GM19395 (cell line): ENCODE results near the gene COL20A1.

Source experiments
- ATAC-seq: cut with Tn5 transposase; IDR thresholded peaks from one replicate; pipeline ENCODE4 v1.9.1; 2021; ENCODE audit warnings: mild to moderate bottlenecking, moderate library complexity; ENCODE audit not compliant: unreplicated experiment

The COL20A1 gene

DNA sequence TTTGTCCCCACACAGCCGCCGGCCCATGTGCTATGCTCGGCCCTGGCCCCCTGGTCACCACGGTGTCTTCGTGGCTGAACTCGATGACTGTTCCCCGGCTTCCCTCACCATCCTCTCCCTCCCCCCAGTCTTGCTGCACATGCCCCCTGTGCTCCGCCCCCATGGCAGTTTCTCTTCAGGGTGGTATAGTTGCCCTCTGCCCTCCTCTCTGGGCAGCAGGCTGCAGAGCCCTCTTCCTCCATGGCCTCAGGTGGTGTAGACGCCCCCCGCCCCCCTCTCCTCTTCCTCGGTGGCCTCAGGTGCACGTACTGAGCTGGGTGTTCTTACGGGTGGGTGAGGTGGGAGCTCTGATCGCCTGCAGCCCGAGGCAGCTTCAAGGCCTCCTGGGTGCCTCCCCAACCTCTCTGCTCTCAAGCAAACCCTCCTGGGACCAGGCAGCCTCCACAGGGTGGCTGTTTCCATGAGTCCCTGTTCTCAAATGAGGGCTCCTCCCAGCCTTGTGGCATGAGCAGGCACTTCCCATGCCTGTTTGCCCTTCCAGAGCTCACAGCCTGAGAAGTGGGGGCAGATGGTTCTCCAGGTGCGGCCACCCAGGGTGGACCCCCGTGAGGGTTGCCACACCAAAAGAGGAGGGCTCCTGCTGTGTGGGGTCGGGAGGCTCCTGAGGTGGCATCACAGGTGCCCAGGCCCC, 24.8 kb downstream of the COL20A1 start:
- no peak for ATAC-seq

- ATAC-seq, result no peak
These were observed 25.6 kb downstream of the COL20A1 start for GRCh38 chr20:63318391-63319163.

DNA sequence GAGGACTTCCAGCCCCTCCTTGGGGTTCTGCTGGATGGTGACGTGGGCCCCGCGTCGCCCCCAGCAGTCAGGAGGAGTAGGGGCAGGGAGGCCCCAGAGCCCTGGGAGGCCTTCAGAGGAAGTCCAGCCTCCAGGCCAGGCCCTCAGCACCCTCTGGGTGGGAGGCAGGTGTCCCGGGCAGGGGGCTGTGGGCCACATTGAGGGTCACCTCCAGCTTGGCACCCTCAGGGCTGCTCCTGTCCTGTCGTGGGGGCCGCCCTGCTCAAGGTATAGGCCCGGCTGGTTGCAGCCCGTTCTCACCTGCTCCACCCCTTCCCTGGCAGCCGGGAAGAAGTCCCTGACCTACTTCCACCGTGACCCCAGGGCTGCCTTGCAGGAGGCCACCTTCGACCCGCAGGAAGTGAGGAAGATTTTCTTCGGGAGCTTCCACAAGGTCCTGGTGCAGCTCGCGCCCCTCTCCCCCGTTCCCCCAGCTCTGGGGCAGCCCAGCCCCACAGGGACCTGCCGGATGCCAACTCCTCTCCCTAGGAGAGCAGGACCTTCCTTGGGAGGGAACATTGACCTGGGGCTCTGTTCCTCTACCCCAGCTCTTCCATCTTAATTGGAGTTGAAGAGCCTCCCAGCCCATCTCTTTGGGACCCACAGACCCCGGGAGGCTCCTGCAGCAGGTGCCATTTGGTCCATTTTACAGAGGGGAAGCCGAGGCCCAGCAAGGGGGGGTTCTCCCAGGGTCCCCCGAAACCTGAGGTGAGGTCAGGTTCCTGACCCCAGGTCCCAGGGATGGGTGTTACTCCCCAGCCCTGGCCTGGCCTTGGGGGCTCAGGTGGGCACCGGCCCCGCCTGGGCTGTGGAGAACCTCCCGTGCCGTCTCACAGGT, 26.4 kb downstream of the COL20A1 start:
- ATAC-seq, result no peak

DNA sequence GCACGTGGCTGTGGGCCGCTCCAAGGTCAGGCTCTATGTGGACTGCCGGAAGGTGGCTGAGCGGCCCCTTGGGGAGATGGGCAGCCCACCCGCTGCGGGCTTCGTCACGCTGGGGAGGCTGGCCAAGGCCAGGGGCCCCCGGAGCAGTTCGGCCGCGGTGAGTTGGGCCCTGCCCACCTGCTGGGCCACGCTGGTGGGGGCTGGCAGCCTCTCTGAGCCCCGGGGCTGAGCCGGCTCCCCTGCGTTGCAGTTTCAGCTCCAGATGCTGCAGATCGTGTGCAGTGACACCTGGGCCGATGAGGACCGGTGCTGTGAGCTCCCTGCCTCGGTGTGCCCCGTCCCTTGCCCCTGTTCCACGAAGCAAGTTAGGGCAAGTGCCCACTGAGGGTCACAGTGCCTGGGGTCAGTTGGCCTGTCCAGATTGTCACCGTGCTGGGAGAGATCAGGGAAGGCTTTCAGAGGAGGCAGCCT, 27.1 kb downstream of the COL20A1 start:
- ATAC-seq, result no peak

DNA sequence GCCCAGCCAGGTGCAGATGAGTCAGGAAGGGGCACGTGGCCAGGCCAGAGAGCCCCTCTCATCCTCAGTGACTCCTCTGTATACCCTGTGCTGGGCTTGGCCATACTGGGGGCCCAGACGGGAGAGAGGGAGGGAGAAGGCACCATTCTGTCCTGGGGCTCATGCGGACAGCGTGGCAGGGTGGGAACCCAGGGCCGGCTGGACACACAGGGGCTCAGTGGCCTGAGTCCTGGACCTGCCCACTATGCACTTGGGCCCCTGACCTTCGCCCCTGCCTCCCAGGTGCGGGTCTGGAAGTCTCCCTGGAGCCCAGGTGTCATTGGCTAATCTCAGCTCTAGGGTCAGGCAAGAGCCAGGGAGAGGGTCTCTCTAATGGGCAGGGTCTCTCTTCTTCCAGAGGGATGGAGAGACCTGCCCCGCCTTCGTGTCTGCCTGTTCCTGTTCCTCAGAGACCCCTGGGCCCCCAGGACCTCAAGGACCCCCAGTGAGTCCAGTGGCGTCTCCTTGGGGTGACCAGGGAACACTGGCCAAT, 27.7 kb downstream of the COL20A1 start:
- no peak for ATAC-seq

GRCh38 chr20:63321148-63321831, 28.3 kb downstream of the COL20A1 start:
- ATAC-seq, result no peak

- no peak for ATAC-seq
These were observed 29.4 kb downstream of the COL20A1 start for GRCh38 chr20:63322146-63322932.

GRCh38 chr20:63322933-63323273, 29.9 kb downstream of the COL20A1 start:
- ATAC-seq, result no peak

DNA sequence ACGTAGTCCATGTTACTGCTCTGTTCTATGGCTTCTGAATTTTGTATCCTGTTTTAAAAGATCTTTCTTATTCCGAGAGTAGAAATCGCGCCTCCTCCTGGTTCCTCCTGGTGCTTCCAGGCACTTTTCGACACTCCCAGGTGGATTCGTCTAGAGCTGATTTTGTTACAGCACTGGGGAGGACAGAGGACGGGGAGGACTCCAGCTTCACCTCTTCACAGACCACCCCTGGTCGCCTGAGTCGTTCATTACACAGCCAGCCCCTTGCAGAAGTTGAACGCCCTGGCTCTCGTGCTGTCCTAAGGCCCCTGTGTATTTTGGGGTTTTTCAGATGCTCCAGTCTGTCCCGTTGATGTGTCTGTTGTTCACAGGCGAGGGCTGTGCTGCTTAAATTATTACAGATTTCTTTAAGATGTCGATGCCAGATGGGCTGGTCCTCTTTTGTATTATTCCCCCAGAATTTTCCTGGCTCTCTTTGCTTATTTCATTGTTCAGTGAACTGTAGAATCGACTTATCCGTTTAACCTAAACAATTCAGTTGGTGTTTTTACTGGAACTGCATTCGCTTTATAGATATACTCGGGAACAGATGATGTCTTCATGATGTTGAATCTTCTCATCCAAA, 30.5 kb downstream of the COL20A1 start:
- no peak for ATAC-seq

GRCh38 chr20:63325021-63325471, 32.1 kb downstream of the COL20A1 start:
- no peak for ATAC-seq

DNA sequence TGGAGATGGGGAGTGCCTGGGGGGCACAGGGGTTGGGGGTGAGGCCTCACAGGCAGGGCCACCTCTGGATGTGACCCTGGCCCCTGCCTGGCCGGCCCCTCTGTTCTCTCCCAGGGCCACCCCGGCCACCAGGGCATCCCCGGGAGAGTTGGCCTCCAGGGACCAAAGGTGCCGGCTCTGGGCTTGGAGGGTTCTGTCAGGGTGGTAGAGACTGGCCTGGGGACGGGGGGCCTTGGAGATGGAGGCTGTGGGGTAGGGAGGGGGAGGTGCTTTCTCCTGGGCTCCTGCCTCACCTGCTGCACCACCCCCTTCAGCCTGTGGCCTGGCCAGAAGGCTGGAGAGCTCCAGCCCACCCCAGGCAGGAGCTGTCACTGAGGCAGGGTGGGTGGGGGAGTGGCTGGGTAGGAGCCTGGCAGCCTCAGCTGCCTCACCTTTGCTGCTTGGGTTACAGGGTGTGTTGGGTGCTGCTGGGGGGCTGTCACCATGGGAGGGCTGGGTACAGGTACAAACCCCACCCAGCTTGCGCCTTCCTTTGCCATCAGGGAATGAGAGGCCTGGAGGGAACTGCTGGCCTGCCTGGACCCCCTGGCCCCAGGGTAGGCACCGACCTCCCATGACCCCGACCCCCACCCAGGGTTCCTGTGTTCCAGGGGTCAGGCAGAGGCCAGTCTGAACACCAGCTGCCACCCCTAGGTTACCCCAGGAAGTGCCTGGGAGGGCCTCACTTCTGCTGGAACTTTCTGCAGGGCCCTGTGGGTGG, 32.7 kb downstream of the COL20A1 start:
- ATAC-seq, result no peak

- no peak for ATAC-seq
These were observed 33.6 kb downstream of the COL20A1 start for GRCh38 chr20:63326314-63327230.

- ATAC-seq, result no peak
These were observed 34.3 kb downstream of the COL20A1 start for GRCh38 chr20:63327231-63327745.

DNA sequence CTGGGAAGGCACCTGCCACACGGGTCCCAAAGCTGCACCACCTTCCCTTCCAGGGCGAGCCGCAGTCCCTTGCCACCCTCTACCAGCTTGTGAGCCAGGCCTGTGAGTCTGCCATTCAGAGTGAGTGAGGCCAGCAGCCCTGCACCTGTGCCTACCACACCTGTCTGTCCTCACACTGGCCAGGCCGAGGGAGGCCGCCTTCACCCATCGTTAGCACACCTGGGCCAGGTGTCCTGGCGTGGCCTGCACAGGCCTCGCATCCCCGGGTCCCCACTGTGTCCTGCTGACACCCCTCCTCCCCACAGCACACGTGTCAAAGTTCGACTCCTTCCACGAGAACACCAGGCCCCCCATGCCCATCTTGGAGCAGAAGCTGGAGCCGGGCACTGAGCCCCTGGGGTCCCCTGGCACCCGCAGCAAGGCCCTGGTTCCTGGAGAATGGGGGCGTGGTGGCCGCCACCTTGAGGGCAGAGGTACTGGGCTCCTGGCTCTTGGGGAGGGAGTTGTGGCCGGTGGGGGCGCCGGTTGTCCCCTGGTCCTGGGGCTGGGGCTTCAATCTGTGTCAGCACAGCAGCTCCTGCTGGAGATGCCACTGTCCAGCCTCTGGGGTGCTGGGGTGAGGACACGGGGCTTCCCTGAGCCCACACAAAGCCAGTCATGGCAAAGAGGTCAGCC, 35.2 kb downstream of the COL20A1 start:
- ATAC-seq, result no peak

DNA sequence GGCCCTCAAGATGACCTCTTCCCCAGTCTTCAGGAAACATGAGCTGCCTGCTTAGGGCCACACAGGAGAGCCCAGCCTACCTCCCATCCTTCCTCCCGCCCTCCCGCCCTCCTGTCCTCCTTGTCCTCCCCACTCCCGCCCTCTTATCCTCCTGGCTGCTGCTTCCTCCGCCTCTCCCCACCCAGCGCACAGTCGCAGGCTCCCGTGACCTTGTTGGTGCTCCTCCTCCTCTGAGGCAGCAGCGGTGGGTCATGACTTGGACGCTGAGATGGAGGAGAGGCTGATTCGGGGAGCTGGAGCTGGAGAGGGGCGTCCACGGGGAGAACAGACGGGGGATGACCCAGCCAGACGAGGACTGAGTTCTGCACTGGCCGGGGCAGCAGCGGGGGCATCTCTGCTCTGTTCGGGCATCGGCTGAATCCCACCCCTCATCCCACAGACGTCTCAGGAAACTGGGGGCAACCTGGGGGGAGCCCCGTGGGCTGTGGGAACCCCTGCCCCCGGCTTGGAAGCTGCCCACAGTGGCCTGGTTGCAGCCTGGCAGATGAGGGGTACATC, 35.8 kb downstream of the COL20A1 start:
- no peak for ATAC-seq

- no peak for ATAC-seq
These were observed 36.5 kb downstream of the COL20A1 start for GRCh38 chr20:63329331-63330083.
